Mesenchymal stem cell (in vitro differentiated cells and primary cell): ENCODE results near the gene SOCS3.

Source experiments
- DNase-seq: peaks from one replicate; pipeline ENCODE4 v3.0.0-alpha.2; 2013
- H2AFZ ChIP-seq: one replicate; pipeline ENCODE4 v1.6.1; 2013; ENCODE audit warnings: low read depth, mild to moderate bottlenecking, control low read depth, inconsistent platforms, low read length, moderate library complexity
- H2AK5ac ChIP-seq: 2 replicates; pipeline ENCODE4 v1.6.1; 2013; ENCODE audit warnings: low read length, moderate library complexity, mild to moderate bottlenecking, inconsistent platforms; ENCODE audit not compliant: severe bottlenecking
- H2BK120ac ChIP-seq: one replicate; pipeline ENCODE4 v1.6.1; 2013; ENCODE audit warnings: low read depth, mild to moderate bottlenecking, inconsistent platforms, low read length, moderate library complexity
- H2BK12ac ChIP-seq, 2 experiments: one replicate each; pipeline ENCODE4 v1.6.1; 2013; ENCODE audit warnings: inconsistent platforms in 2 of 2, low read length in 2 of 2, mild to moderate bottlenecking in 2 of 2, moderate library complexity in 2 of 2, control low read depth in 1 of 2
- H2BK15ac ChIP-seq: one replicate; pipeline ENCODE4 v1.6.1; 2013; ENCODE audit warnings: mild to moderate bottlenecking, low read depth, inconsistent platforms; ENCODE audit not compliant: poor library complexity, severe bottlenecking
- H2BK5ac ChIP-seq: 2 replicates; pipeline ENCODE4 v1.6.1; 2013; ENCODE audit warnings: low read depth, mild to moderate bottlenecking, low read length, control low read depth, inconsistent platforms; ENCODE audit not compliant: poor library complexity, severe bottlenecking
- H3K14ac ChIP-seq, 2 experiments: one replicate each; pipeline ENCODE4 v1.6.1; 2013; ENCODE audit warnings: inconsistent platforms in 2 of 2, low read length in 2 of 2, control low read depth in 1 of 2, mild to moderate bottlenecking in 1 of 2, moderate library complexity in 1 of 2
- H3K18ac ChIP-seq, 2 experiments: one replicate each; pipeline ENCODE4 v1.6.1; 2013; ENCODE audit warnings: inconsistent platforms in 2 of 2, low read length in 2 of 2, control low read depth in 1 of 2, low read depth in 1 of 2, mild to moderate bottlenecking in 1 of 2
- H3K23ac ChIP-seq, 2 experiments: one replicate each; pipeline ENCODE4 v1.6.1; 2013; ENCODE audit warnings: inconsistent platforms in 2 of 2, low read length in 2 of 2, mild to moderate bottlenecking in 2 of 2, moderate library complexity in 2 of 2, control low read depth in 1 of 2
- H3K27ac ChIP-seq: 2 replicates; pipeline ENCODE4 v1.5.1; 2013; ENCODE audit warnings: mild to moderate bottlenecking, moderate library complexity, low read length, control low read depth, inconsistent platforms; ENCODE audit not compliant: poor library complexity, severe bottlenecking
- H3K27me3 ChIP-seq, 2 experiments: 2 replicates each; pipeline versions ENCODE4 v1.6.1 to v1.7.0; 2013; ENCODE audit warnings: low read length in 2 of 2, mild to moderate bottlenecking in 2 of 2, moderate library complexity in 2 of 2, control low read depth in 1 of 2, inconsistent platforms in 1 of 2; ENCODE audit not compliant: control insufficient read depth in 1 of 2, insufficient read depth in 1 of 2
- H3K36me3 ChIP-seq, 2 experiments: 2 replicates each; pipeline versions ENCODE4 v1.6.1 to v1.7.0; 2013; ENCODE audit warnings: low read length in 2 of 2, control low read depth in 1 of 2, inconsistent platforms in 1 of 2, low read depth in 1 of 2, mild to moderate bottlenecking in 1 of 2; ENCODE audit not compliant: insufficient read depth in 2 of 2, control insufficient read depth in 1 of 2
- H3K4ac ChIP-seq, 2 experiments: one replicate each; pipeline ENCODE4 v1.6.1; 2013; ENCODE audit warnings: inconsistent platforms in 2 of 2, low read length in 2 of 2, mild to moderate bottlenecking in 2 of 2, moderate library complexity in 2 of 2, control low read depth in 1 of 2, low read depth in 1 of 2
- H3K4me1 ChIP-seq: 2 replicates; pipeline ENCODE4 v1.6.1; 2013; ENCODE audit warnings: low read depth, low read length, control low read depth; ENCODE audit not compliant: control insufficient read depth, insufficient read depth
- H3K4me2 ChIP-seq: 2 replicates; pipeline ENCODE4 v1.6.1; 2013; ENCODE audit warnings: low read length, mild to moderate bottlenecking, inconsistent platforms; ENCODE audit not compliant: poor library complexity, severe bottlenecking
- H3K4me3 ChIP-seq, 2 experiments: 2 replicates each; pipeline versions ENCODE4 v1.5.1 to v1.7.0; 2013; ENCODE audit warnings: low read length in 2 of 2, mild to moderate bottlenecking in 2 of 2, control low read depth in 1 of 2, low read depth in 1 of 2; ENCODE audit not compliant: insufficient read depth in 1 of 2
- H3K79me1 ChIP-seq: replicated peaks from 2 replicates; pipeline ENCODE4 v1.6.1; 2013; ENCODE audit warnings: mild to moderate bottlenecking, control low read depth, low read length, inconsistent platforms; ENCODE audit not compliant: poor library complexity, severe bottlenecking
- H3K9ac ChIP-seq: 2 replicates; pipeline ENCODE4 v1.7.0; 2013; ENCODE audit warnings: mild to moderate bottlenecking, low read length, moderate library complexity
- H3K9me3 ChIP-seq: 2 replicates; pipeline ENCODE4 v1.7.0; 2013; ENCODE audit warnings: mild to moderate bottlenecking, low read length; ENCODE audit not compliant: control insufficient read depth
- H4K8ac ChIP-seq: one replicate; pipeline ENCODE4 v1.6.1; 2013; ENCODE audit warnings: inconsistent platforms, mild to moderate bottlenecking, low read length, moderate library complexity
- H4K91ac ChIP-seq: one replicate; pipeline ENCODE4 v1.6.1; 2013; ENCODE audit warnings: mild to moderate bottlenecking, low read length, inconsistent platforms
- whole genome bisulfite sequencing: methylation state at CpG from one replicate; pipeline ENCODE4 v1.1.7; 2013; ENCODE audit warnings: mixed read lengths; 5-methylcytosine and 5-hydroxymethylcytosine counted together

SOCS3 gene

GRCh38 chr17:78361225-78361701 is 1.4 kb upstream of the SOCS3 start:
- Histone ChIP-seq H2AFZ (no peak overlapping the region), H2BK15ac (peak overlapping the region; percentile 44), H3K79me1 (no peaks in the 10 kb centered on the region), H3K4ac (peak overlapping the region in 1 of 2 experiments; percentile 20), H3K4me2 (no peak overlapping the region), H2BK120ac (peak overlapping the region; percentile 71), H3K36me3 (peaks cover 22 to 24% of the 10 kb centered on the region in 2 experiments), H3K9me3 (no peaks in the 10 kb centered on the region), H3K27me3 (no peaks in the 10 kb centered on the region), H4K91ac (peak overlapping the region; percentile 2), H3K14ac (no peak overlapping the region), H3K4me3 (peak overlapping the region in 1 of 2 experiments; percentile 81), H3K27ac (no peak overlapping the region), H2AK5ac (peak overlapping the region; percentile 92), H3K23ac (peak overlapping the region in 1 of 2 experiments; percentile 19), H3K18ac (peak overlapping the region; percentile 74 to 78), H2BK12ac (peak overlapping the region in 1 of 2 experiments; percentile 59), H3K4me1 (peaks cover 48% of the 10 kb centered on the region), H2BK5ac (no peak overlapping the region), H3K9ac (peak overlapping the region; percentile 86), H4K8ac (no peak overlapping the region)
- 71% methylated on average over 12 of the region's 12 CpGs for WGBS
- DNase-seq = no peak

GRCh38 chr17:78360371-78361224 is 721 bp upstream of the SOCS3 start:
- Histone ChIP-seq H2BK120ac (peak overlapping the region; percentile 97), H4K8ac (peak overlapping the region; percentile 94), H3K4ac (peak overlapping the region; percentile 80 to 96), H3K27ac (peak overlapping the region; percentile 55), H3K18ac (peak overlapping the region; percentile 83 to 99), H3K4me3 (peak overlapping the region; percentile 45 to 81), H2BK12ac (peak overlapping the region; percentile 98 to 99), H3K23ac (no peak overlapping the region), H2BK5ac (peak overlapping the region; percentile 91), H3K9me3 (no peaks in the 10 kb centered on the region), H4K91ac (peak overlapping the region; percentile 95), H2BK15ac (peak overlapping the region; percentile 96), H2AK5ac (peak overlapping the region; percentile 92), H3K14ac (peak overlapping the region in 1 of 2 experiments; percentile 80), H3K4me2 (peak overlapping the region; percentile 93), H3K79me1 (no peaks in the 10 kb centered on the region), H2AFZ (no peak overlapping the region), H3K9ac (peak overlapping the region; percentile 86), H3K36me3 (peaks cover 29 to 30% of the 10 kb centered on the region in 2 experiments), H3K4me1 (peaks cover 50% of the 10 kb centered on the region), H3K27me3 (no peaks in the 10 kb centered on the region)
- 2% methylated on average over 42 of the region's 49 CpGs for WGBS
- DNase-seq = peak; percentile 85

GRCh38 chr17:78359321-78359996 is 418 bp downstream of the SOCS3 start:
- no peaks in the 10 kb centered on the region for H3K9me3 ChIP-seq
- peak overlapping the region; percentile 71 for H4K8ac ChIP-seq
- peak overlapping the region; percentile 86 to 98 for H3K4me3 ChIP-seq
- peak overlapping the region; percentile 90 for H3K27ac ChIP-seq
- H3K23ac ChIP-seq = peak overlapping the region in 1 of 2 experiments; percentile 45
- H2BK120ac ChIP-seq = peak overlapping the region; percentile 85
- no peaks in the 10 kb centered on the region for H3K27me3 ChIP-seq
- under 1% methylated on average over 46 of the region's 70 CpGs for WGBS
- peaks cover 48% of the 10 kb centered on the region for H3K4me1 ChIP-seq
- no peaks in the 10 kb centered on the region for H3K79me1 ChIP-seq
- H2AFZ ChIP-seq = no peak overlapping the region
- H3K18ac ChIP-seq = peak overlapping the region; percentile 83 to 92
- H3K36me3 ChIP-seq = peaks cover 32 to 38% of the 10 kb centered on the region in 2 experiments
- DNase-seq = no peak
- H2BK15ac ChIP-seq = no peak overlapping the region
- H2BK5ac ChIP-seq = peak overlapping the region; percentile 85
- peak overlapping the region; percentile 19 to 70 for H3K4ac ChIP-seq
- peak overlapping the region; percentile 15 for H2AK5ac ChIP-seq
- peak overlapping the region in 1 of 2 experiments; percentile 90 for H2BK12ac ChIP-seq
- H3K9ac ChIP-seq = peak overlapping the region; percentile 97
- H4K91ac ChIP-seq = peak overlapping the region; percentile 58
- H3K14ac ChIP-seq = peak overlapping the region in 1 of 2 experiments; percentile 95
- H3K4me2 ChIP-seq = peak overlapping the region; percentile 76
